ENCODE results near the gene KCNIP1.

The KCNIP1 gene

DNA sequence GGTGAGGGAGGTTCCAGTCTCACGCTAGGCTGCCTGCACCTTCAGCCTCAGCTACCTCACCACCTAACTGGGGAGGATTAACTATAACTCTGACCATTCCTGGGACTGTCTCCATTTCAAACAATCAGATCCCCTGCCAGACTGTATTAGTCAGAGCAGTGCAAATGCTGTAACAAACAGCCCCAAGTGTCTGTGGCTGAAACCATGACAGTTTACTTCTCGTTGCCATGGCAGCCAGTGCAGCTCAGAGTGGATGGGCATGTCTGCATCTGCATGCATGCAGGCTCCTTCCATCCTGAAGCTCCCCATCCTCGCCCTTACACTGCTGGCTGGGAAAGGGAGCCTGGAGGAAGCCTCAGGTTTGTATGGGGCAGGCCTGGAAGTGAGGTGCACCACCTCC is 86.7 kb downstream of the KCNIP1 start:
- H3K4me3 Mint-ChIP-seq, result no peak overlapping the region
- H3K4me1 Mint-ChIP-seq (ENCODE audit: low read depth), result no peaks in the 10 kb centered on the region
- no peaks in the 10 kb centered on the region for H3K36me3 Mint-ChIP-seq (ENCODE audit: low read depth)
- no peak for DNase-seq
- H3K27ac Mint-ChIP-seq, result no peak overlapping the region
- no peaks in the 10 kb centered on the region for H3K9me3 Mint-ChIP-seq
- H3K27me3 Mint-ChIP-seq, result peaks cover 71% of the 10 kb centered on the region

DNA sequence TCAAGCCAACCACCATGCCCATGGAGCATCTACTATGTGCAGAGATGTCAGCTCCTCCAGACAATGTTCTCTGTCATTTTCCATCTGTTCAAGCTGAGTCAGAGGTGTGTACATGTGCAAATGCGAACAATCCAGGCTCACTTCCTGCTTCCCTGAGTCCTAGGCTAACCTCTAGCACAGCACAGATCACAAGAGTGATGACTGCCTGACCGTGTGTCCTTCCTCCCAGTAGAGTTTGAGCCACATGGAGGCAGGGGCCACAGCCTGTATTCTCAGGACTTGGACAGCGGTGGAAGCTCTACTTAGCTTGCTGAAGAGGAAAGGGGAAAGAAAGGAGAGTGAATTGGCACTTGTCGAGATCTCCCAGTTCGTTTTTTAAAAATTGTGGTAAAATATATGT is 87.2 kb downstream of the KCNIP1 start:
- Mint-ChIP-seq H3K9me3 (no peaks in the 10 kb centered on the region), H3K27me3 (peaks cover 73% of the 10 kb centered on the region), H3K4me1 (ENCODE audit: low read depth) (no peaks in the 10 kb centered on the region), H3K4me3 (no peak overlapping the region), H3K36me3 (ENCODE audit: low read depth) (no peaks in the 10 kb centered on the region), H3K27ac (no peak overlapping the region)
- no peak for DNase-seq

DNA sequence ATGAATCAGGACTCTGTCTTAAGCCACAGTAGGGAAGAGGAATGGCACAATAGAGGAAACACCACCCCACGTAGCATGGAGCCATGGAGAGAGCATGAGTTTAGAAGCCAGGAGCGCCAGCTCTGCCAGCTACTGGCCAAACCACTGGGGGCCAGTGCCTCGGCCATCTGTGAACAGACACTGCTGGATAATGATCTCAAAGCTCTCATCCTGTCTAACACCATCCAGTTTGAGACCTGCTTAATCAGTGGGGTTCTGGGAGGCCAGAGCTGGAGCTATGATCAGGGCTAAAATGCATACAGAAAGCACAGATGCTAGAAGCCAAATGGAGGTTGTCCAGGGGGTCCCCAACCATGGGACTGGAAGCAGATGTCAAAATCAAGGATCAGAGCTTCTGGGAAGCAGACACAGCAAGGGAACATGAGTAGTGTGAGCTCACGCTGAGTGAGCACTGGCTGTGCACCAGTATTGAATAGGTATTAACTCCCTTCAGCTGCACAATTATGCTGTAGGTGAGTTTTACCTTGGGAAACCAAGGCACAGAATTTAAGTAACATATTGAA is 92.7 kb downstream of the KCNIP1 start:
- Mint-ChIP-seq H3K27ac (no peak overlapping the region), H3K9me3 (no peaks in the 10 kb centered on the region), H3K27me3 (peaks cover 82% of the 10 kb centered on the region), H3K36me3 (ENCODE audit: low read depth) (no peaks in the 10 kb centered on the region), H3K4me1 (ENCODE audit: low read depth) (peaks cover 31% of the 10 kb centered on the region), H3K4me3 (no peak overlapping the region)
- DNase-seq, result no peak

DNA sequence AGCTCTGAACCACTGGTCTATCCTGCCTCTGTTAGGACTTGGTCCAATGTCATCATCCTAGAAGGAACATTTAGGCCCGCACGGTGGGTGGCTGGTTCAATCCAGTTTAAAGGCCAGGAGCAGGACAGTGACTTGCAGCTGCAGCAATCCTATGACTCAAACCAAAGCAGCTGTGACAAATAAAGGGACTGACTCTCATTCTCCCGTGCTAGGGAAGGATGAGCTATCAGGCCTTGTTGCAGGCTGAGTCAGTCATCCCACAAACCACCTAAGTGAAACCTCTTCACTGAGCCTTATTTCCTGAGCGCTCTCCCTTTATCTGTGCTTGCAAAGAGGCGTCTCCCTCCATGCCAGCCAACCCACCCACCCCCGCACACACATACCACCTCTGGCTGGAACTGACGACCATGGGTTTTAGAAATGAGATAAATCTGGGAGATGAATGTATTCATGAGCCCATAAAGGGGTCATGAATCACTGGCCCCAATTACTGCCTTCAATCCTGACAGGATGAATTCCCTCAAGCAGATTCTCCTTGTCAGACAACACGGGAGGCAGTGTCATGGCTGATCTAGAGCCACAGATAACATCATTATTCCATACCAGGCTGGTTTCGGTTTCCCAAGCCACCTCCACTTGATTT is 93.4 kb downstream of the KCNIP1 start:
- DNase-seq, result peak; percentile 49
- no peaks in the 10 kb centered on the region for H3K36me3 Mint-ChIP-seq (ENCODE audit: low read depth)
- H3K27me3 Mint-ChIP-seq, result peaks cover 83% of the 10 kb centered on the region
- peak overlapping the region; percentile 1 for H3K27ac Mint-ChIP-seq
- no peak overlapping the region for H3K4me3 Mint-ChIP-seq
- no peaks in the 10 kb centered on the region for H3K9me3 Mint-ChIP-seq
- peaks cover 31% of the 10 kb centered on the region for H3K4me1 Mint-ChIP-seq (ENCODE audit: low read depth)

DNA sequence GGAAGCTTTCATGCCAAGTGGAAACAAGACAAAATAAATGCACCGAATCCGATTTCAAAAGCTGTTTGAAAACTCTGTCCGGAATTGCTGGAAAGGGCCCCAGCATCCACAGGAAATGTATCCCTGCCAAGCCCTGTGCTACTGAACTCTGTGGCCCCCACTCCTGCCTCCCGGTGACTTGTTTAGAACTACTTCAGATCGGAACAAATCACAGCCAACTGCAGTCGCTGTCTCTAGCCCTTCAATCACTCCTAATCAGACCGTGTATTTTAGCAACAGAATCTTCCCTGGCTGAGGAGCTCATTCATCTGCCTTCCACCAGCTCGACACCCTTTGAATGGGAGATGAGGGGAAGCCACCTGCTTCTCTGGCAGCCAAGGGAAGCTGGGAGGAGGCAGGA is 94.1 kb downstream of the KCNIP1 start:
- no peaks in the 10 kb centered on the region for H3K9me3 Mint-ChIP-seq
- no peak overlapping the region for H3K4me3 Mint-ChIP-seq
- H3K36me3 Mint-ChIP-seq (ENCODE audit: low read depth), result no peaks in the 10 kb centered on the region
- no peak overlapping the region for H3K27ac Mint-ChIP-seq
- DNase-seq, result no peak
- peaks cover 31% of the 10 kb centered on the region for H3K4me1 Mint-ChIP-seq (ENCODE audit: low read depth)
- peaks cover 87% of the 10 kb centered on the region for H3K27me3 Mint-ChIP-seq

DNA sequence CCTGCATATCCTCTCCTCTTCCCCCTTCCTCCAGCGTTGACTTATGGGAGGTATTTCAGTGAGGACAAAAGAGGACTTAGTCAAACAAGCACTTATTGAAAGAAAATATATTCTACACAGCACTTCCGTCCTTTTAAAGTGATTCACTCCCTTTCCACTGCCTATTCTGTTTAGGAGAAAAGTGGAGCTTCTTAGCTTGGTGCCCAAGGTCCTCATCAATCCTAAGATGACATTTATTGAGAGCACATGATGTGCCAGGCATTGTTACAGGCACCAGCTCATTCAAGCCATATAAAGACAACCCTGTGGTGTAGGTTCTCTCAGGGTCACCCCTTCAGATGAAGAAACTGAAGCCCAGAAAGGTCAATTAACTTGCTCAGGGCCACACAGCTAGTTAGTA is 95.9 kb downstream of the KCNIP1 start:
- Mint-ChIP-seq H3K36me3 (ENCODE audit: low read depth) (no peaks in the 10 kb centered on the region), H3K27me3 (peaks cover 82% of the 10 kb centered on the region)
- DNase-seq, result no peak

DNA sequence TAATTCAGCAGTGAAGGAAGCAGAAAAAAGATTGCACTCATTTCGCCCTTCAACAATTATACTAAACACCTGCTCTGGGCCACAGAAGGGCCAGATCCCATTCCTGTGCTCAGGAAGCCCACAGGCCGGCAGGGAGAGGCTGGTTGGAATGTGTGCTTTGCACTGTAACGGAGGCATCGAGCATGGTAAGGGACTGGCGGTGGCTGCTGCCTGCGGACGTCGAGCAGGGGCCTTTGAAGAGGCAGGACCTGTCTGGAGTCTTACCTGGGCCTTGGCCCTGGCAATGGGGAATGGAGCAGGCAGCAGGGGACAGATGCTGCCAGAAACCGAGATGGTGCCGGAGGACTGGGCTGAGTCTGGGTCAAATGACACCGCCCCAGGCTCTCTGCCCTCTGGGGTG is 97.8 kb downstream of the KCNIP1 start:
- DNase-seq, result no peak
- Mint-ChIP-seq H3K27me3 (peaks cover 66% of the 10 kb centered on the region), H3K4me1 (ENCODE audit: low read depth) (peaks cover 30% of the 10 kb centered on the region), H3K4me3 (no peak overlapping the region), H3K36me3 (ENCODE audit: low read depth) (no peaks in the 10 kb centered on the region), H3K9me3 (no peaks in the 10 kb centered on the region), H3K27ac (no peak overlapping the region)

More for the DNA sequence above, 95.9 kb downstream of the KCNIP1 start:
- no peak overlapping the region for H3K4me3 Mint-ChIP-seq
- H3K4me1 Mint-ChIP-seq (ENCODE audit: low read depth), result peaks cover 34% of the 10 kb centered on the region
- no peaks in the 10 kb centered on the region for H3K9me3 Mint-ChIP-seq
- no peak overlapping the region for H3K27ac Mint-ChIP-seq

DNA sequence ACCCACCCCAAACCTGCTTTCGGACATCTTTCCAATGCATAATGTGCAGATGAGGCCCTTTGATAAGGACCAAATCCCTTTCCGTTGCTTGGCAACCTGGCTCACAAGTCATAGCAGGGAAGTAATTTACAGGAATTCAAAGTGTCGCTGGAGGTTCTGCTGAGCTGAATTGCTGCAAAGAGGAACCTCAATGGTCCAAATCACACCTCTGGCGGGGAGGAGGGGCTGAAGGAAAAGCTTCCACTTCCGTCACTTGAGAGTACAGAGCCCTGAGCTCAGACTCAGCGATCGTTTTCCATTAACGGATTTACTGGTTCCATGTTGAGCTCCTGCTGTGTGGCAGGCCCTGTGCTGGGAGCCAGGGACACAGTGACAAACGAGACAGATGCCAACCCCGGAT is 99.3 kb downstream of the KCNIP1 start:
- H3K4me3 Mint-ChIP-seq, result no peak overlapping the region
- peaks cover 67% of the 10 kb centered on the region for H3K27me3 Mint-ChIP-seq
- H3K36me3 Mint-ChIP-seq (ENCODE audit: low read depth), result no peaks in the 10 kb centered on the region
- H3K4me1 Mint-ChIP-seq (ENCODE audit: low read depth), result peaks cover 15% of the 10 kb centered on the region
- DNase-seq, result no peak
- H3K9me3 Mint-ChIP-seq, result no peaks in the 10 kb centered on the region
- no peak overlapping the region for H3K27ac Mint-ChIP-seq

DNA sequence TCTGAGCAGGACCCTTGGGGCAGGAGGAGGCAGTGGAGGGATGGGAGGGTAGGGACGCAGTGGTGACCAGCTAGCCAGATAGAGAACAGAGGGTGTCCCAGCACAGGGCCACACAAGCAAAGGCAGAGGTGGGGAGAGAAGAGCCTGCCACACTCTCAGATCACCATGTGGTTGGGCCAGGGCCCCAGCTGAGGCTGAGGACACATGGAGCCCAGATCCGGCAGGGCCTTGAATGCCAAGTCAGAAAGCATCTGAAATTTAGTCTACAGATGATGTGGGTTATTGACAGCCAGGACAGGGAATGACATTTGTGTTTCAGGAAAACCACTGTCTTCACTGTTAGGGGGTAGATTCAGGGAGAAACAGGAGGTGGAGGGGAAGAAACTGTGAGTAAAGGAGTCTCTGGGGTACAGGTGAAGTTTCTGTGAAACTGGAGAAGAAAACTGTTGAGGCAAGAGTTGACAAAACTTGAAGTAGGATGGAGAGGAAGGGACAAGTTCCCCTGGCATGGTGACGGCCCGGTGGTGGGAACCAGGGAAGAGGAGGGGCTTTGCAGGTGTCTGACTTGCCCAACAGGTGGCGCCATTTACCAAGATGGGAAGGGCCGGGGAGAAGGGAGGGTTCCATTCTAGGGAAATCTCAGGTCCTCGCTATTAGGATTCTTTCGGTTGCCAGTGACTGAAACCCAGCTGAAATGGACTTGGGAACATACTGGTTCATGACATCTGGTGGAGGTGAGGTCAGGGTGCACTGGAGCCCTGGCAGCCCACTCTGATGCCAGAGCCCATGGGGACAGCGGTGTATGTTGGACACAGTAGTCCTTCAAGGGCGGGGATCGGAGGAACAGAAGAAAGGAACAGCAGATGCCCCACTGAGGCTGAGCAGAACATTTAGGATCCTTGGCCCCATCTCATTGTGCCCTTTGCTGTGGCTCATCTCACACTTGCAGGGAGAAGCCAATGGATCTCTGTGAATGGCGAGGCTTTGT is 100.1 kb downstream of the KCNIP1 start:
- Mint-ChIP-seq H3K9me3 (no peaks in the 10 kb centered on the region), H3K4me1 (ENCODE audit: low read depth) (peaks cover 7% of the 10 kb centered on the region), H3K27ac (no peak overlapping the region), H3K27me3 (peaks cover 62% of the 10 kb centered on the region), H3K36me3 (ENCODE audit: low read depth) (no peaks in the 10 kb centered on the region), H3K4me3 (no peak overlapping the region)
- DNase-seq, result peak; percentile 53

DNA sequence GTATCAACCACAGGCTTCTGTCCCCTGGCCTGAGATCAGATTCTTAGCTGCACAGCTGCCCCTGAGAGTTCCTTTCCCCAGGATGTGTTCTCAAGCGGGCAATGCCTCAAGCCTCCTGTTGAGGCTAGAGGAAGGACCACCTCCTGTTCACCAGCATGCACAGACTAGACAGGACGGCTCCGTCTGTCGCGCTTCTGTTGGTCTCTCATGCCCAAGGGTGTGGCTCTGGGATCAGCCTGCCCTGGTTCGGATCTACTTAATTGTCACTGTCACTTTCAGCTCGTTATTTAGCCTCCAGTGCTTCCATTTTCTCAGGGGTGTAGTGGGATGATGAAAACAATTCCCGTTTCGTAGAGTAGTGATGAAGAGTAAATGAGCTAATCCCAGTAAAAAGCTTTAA is 103.1 kb downstream of the KCNIP1 start:
- DNase-seq, result no peak
- Mint-ChIP-seq H3K9me3 (no peaks in the 10 kb centered on the region), H3K36me3 (ENCODE audit: low read depth) (no peaks in the 10 kb centered on the region), H3K4me3 (no peak overlapping the region), H3K4me1 (ENCODE audit: low read depth) (peaks cover 3% of the 10 kb centered on the region), H3K27me3 (peaks cover 33% of the 10 kb centered on the region), H3K27ac (no peak overlapping the region)

DNA sequence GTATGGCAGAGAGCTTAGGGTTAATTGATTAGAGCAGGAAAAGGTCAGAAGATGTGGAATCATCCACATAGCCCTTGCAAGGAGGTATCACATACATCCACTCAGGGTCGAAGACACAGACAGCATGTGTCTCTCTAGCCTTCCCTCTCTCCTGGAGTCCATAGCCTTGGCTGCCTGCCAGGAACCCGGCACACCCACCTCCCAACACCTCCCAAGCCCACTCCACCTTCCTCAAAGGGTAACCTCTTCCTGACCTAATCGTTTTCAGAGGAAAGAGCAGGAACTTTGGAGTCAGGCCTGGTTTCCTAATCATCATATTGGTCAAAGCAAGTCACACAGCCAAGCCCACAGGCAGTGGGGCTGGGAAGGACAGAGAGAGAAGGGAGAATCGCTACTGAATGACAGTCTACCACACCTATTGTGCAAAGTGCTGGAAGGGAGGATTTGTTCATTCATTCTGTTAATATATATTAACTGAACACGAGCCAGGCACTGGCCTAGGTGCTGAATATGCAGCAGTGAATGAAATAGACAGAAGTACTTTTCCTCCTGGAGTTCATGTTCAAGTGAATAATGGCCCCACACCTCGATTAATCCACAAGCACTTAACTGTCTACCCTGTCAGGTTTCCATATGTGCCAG is 107.8 kb downstream of the KCNIP1 start:
- Mint-ChIP-seq H3K4me1 (ENCODE audit: low read depth) (peaks cover 3% of the 10 kb centered on the region), H3K27me3 (peaks cover 16% of the 10 kb centered on the region), H3K36me3 (ENCODE audit: low read depth) (no peaks in the 10 kb centered on the region), H3K27ac (no peak overlapping the region), H3K9me3 (no peaks in the 10 kb centered on the region), H3K4me3 (no peak overlapping the region)
- DNase-seq, result no peak

DNA sequence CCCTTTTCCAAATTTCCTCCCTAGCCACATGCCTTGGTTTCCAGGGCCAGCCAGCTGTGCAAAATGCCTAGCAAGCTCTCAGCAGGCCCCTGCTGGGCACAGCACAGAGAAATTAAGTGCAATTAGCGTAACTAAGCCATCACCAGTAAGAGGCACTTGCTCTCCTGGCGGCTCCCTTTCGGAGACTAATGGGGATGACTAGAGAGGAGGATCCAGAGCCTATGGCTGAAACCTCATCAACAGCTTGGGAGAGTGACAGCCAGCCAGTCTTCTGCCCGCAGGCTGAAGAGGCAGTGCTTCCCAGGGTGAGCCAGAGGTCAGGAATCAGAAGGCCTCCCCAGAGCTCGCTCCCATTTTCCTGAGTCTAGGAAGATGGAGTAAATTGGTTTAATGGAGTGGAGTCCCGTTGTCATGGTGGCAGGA is 108.4 kb downstream of the KCNIP1 start:
- Mint-ChIP-seq H3K27me3 (peaks cover 18% of the 10 kb centered on the region), H3K4me1 (ENCODE audit: low read depth) (peaks cover 3% of the 10 kb centered on the region), H3K36me3 (ENCODE audit: low read depth) (no peaks in the 10 kb centered on the region)

DNA sequence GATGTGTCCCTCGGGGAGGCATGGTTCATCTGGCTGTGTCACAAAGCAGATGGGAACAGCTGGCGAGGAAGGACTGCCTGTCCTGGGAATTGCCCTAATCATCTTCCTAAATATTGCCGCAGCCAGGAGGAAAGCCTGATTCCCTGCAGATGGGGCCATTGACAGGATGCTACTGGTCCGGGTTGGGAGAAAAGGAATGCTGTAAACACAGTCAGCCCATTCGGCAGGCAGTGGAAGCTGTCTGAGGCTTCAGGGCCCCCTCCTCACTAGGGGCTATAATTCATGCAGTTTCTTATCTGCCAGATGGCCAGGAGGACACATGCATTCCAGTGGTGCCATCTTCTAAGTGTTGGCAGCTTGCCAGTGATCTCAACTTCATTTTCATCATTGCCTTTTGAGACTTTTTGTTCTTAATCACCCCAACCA is 110.3 kb downstream of the KCNIP1 start:
- DNase-seq, result no peak
- H3K36me3 Mint-ChIP-seq (ENCODE audit: low read depth), result no peaks in the 10 kb centered on the region
- no peaks in the 10 kb centered on the region for H3K9me3 Mint-ChIP-seq
- no peak overlapping the region for H3K27ac Mint-ChIP-seq
- peaks cover 16% of the 10 kb centered on the region for H3K27me3 Mint-ChIP-seq
- no peak overlapping the region for H3K4me3 Mint-ChIP-seq
- peaks cover 5% of the 10 kb centered on the region for H3K4me1 Mint-ChIP-seq (ENCODE audit: low read depth)

More for the DNA sequence above, 108.4 kb downstream of the KCNIP1 start:
- Mint-ChIP-seq H3K9me3 (no peaks in the 10 kb centered on the region), H3K4me3 (no peak overlapping the region), H3K27ac (no peak overlapping the region)
- DNase-seq, result no peak

DNA sequence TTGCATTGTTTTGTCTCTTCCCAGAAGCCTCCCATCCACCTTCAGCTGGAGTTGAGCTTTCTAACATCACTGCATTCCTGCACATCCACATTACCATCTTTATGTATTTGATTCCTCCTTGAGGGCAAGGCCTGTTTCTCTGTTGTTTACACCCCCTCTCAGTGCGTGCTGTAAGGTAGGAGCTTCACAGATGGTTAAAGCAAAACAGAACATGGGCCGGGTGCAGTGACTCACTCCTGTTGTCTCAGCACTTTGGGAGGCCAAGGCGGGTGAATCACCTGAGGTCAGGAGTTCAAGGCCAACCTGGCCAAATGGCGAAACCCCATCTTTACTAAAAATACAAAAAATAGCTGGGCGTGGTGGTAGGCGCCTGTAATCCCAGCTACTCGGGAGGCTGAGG is 110.9 kb downstream of the KCNIP1 start:
- H3K4me3 Mint-ChIP-seq, result no peak overlapping the region
- no peak for DNase-seq

More for the DNA sequence above, 110.9 kb downstream of the KCNIP1 start:
- H3K27ac Mint-ChIP-seq, result no peak overlapping the region
- H3K36me3 Mint-ChIP-seq (ENCODE audit: low read depth), result no peaks in the 10 kb centered on the region
- peaks cover 20% of the 10 kb centered on the region for H3K27me3 Mint-ChIP-seq
- H3K9me3 Mint-ChIP-seq, result no peaks in the 10 kb centered on the region
- peaks cover 5% of the 10 kb centered on the region for H3K4me1 Mint-ChIP-seq (ENCODE audit: low read depth)

All from activated T-cell treated with anti-CD3 and anti-CD28 coated beads, Interleukin-2, amount 50 U/mL, for 24 hours (primary cell).